H9 (cell line): ENCODE data around the gene GCLM. TPM values are rescaled to one million over a fixed set of nuclear protein-coding genes. Genes with fewer than 3 reads are reported as not detected.
"Not testable (repeated sequence)": the region's sequence is repeated elsewhere in the genome, so short reads cannot be mapped to it uniquely, and the experiment has no call there.

ENCODE experiments used
- DNase-seq: peaks from one replicate; pipeline ENCODE4 v3.0.0-alpha.2; 2017
- H2AFZ ChIP-seq: one replicate; pipeline ENCODE4 v1.6.1; 2013; ENCODE audit warnings: mild to moderate bottlenecking, low read length, control low read depth, moderate library complexity
- H2AK5ac ChIP-seq: 2 replicates; pipeline ENCODE4 v1.6.1; 2013; ENCODE audit warnings: low read length, control low read depth, mixed read lengths; ENCODE audit not compliant: insufficient read length
- H2BK120ac ChIP-seq: one replicate; pipeline ENCODE4 v1.6.1; 2013; ENCODE audit warnings: low read depth, mild to moderate bottlenecking, low read length, control low read depth, inconsistent platforms; ENCODE audit not compliant: poor library complexity, severe bottlenecking
- H2BK12ac ChIP-seq: 2 replicates; pipeline ENCODE4 v1.6.1; 2013; ENCODE audit warnings: low read length, control low read depth, mixed read lengths, low read depth; ENCODE audit not compliant: insufficient read length
- H2BK15ac ChIP-seq: 2 replicates; pipeline ENCODE4 v1.6.1; 2013; ENCODE audit warnings: low read depth, low read length, control low read depth
- H2BK20ac ChIP-seq: one replicate; pipeline ENCODE4 v1.6.1; 2013; ENCODE audit warnings: low read depth, mild to moderate bottlenecking, low read length, control low read depth, inconsistent platforms; ENCODE audit not compliant: poor library complexity, severe bottlenecking
- H2BK5ac ChIP-seq: 2 replicates; pipeline ENCODE4 v1.6.1; 2013; ENCODE audit warnings: low read length, control low read depth, mixed read lengths; ENCODE audit not compliant: insufficient read length
- H3K14ac ChIP-seq: 2 replicates; pipeline ENCODE4 v1.6.1; 2013; ENCODE audit warnings: low read length, control low read depth; ENCODE audit not compliant: insufficient read depth
- H3K18ac ChIP-seq: 2 replicates; pipeline ENCODE4 v1.6.1; 2013; ENCODE audit warnings: low read depth, mild to moderate bottlenecking, mixed read lengths, low read length, control low read depth; ENCODE audit not compliant: insufficient read length
- H3K23ac ChIP-seq: 2 replicates; pipeline ENCODE4 v1.6.1; 2013; ENCODE audit warnings: low read length, control low read depth, mixed read lengths, low read depth; ENCODE audit not compliant: insufficient read length
- H3K23me2 ChIP-seq: 2 replicates; pipeline ENCODE4 v1.6.1; 2013; ENCODE audit warnings: low read depth, mild to moderate bottlenecking, mixed read lengths, low read length, control low read depth; ENCODE audit not compliant: insufficient read length, poor library complexity, severe bottlenecking
- H3K27ac ChIP-seq: 2 replicates; pipeline ENCODE4 v1.5.1; 2013; ENCODE audit warnings: low read length, control low read depth, mixed read lengths, low read depth; ENCODE audit not compliant: insufficient read length
- H3K27me3 ChIP-seq: 2 replicates; pipeline ENCODE4 v1.6.1; 2013; ENCODE audit warnings: low read length, control low read depth, inconsistent platforms; ENCODE audit not compliant: insufficient read depth
- H3K4ac ChIP-seq: 2 replicates; pipeline ENCODE4 v1.6.1; 2013; ENCODE audit warnings: low read depth, mild to moderate bottlenecking, control low read depth, inconsistent platforms, low read length, moderate library complexity
- H3K4me1 ChIP-seq: 2 replicates; pipeline ENCODE4 v1.6.1; 2013; ENCODE audit warnings: low read length, control low read depth, inconsistent platforms; ENCODE audit not compliant: insufficient read depth
- H3K4me2 ChIP-seq: 2 replicates; pipeline ENCODE4 v1.6.1; 2013; ENCODE audit warnings: low read length, control low read depth, mixed read lengths; ENCODE audit not compliant: insufficient read length, insufficient read depth
- H3K56ac ChIP-seq: 2 replicates; pipeline ENCODE4 v1.6.1; 2013; ENCODE audit warnings: low read depth, mild to moderate bottlenecking, mixed read lengths, low read length, control low read depth; ENCODE audit not compliant: insufficient read length
- H3K79me1 ChIP-seq: 2 replicates; pipeline ENCODE4 v1.6.1; 2013; ENCODE audit warnings: low read depth, mild to moderate bottlenecking, moderate library complexity, low read length, control low read depth, inconsistent platforms; ENCODE audit not compliant: insufficient read depth, poor library complexity, severe bottlenecking
- H3K79me2 ChIP-seq: 2 replicates; pipeline ENCODE4 v1.6.1; 2013; ENCODE audit warnings: low read length, control low read depth, inconsistent platforms; ENCODE audit not compliant: insufficient read depth
- H3K9ac ChIP-seq: 2 replicates; pipeline ENCODE4 v1.6.1; 2013; ENCODE audit warnings: low read length, control low read depth, mixed read lengths; ENCODE audit not compliant: insufficient read length; ENCODE audit errors: extremely low read depth
- H3K9me3 ChIP-seq: one replicate; pipeline ENCODE4 v1.6.1; 2013; ENCODE audit warnings: low read depth, low read length, inconsistent platforms; ENCODE audit not compliant: control insufficient read depth
- H3T11ph ChIP-seq: one replicate; pipeline ENCODE4 v1.6.1; 2013; ENCODE audit warnings: mild to moderate bottlenecking, low read length, control low read depth, inconsistent platforms
- H4K20me1 ChIP-seq: one replicate; pipeline ENCODE4 v1.6.1; 2013; ENCODE audit not compliant: control insufficient read depth, insufficient read length, insufficient read depth
- H4K5ac ChIP-seq: 2 replicates; pipeline ENCODE4 v1.6.1; 2013; ENCODE audit warnings: low read depth, mild to moderate bottlenecking, mixed read lengths, low read length, control low read depth; ENCODE audit not compliant: insufficient read length
- H4K8ac ChIP-seq: replicated peaks from 2 replicates; pipeline ENCODE4 v1.6.1; 2013; ENCODE audit warnings: low read length, control low read depth, mixed read lengths, low read depth; ENCODE audit not compliant: insufficient read length
- H4K91ac ChIP-seq: 2 replicates; pipeline ENCODE4 v1.6.1; 2013; ENCODE audit warnings: low read depth, mild to moderate bottlenecking, moderate library complexity, mixed read lengths, low read length, control low read depth; ENCODE audit not compliant: insufficient read length
- H3K27ac Mint-ChIP-seq, 3 experiments: 2 replicates in 2 of 3; 3 replicates in 1 of 3; pipeline ENCODE4 v1.8.0; 2020 to 2021; ENCODE audit warnings: mixed read lengths in 3 of 3, mild to moderate bottlenecking in 1 of 3, moderate library complexity in 1 of 3
- H3K27me3 Mint-ChIP-seq: 2 replicates; pipeline ENCODE4 v1.8.0; 2021; ENCODE audit warnings: low read depth, mild to moderate bottlenecking, moderate library complexity, mixed read lengths
- H3K36me3 Mint-ChIP-seq, 3 experiments: 2 replicates in 2 of 3; 3 replicates in 1 of 3; pipeline ENCODE4 v1.8.0; 2020 to 2021; ENCODE audit warnings: low read depth in 3 of 3, mixed read lengths in 3 of 3; ENCODE audit not compliant: insufficient read depth in 1 of 3
- H3K4me1 Mint-ChIP-seq, 2 experiments: 2 replicates each; pipeline ENCODE4 v1.8.0; 2020; ENCODE audit warnings: mixed read lengths in 2 of 2
- H3K4me3 Mint-ChIP-seq, 2 experiments: 2 replicates in 1 of 2; 3 replicates in 1 of 2; pipeline ENCODE4 v1.8.0; 2020 to 2021; ENCODE audit warnings: mild to moderate bottlenecking in 2 of 2, mixed read lengths in 2 of 2, moderate library complexity in 1 of 2
- H3K9me3 Mint-ChIP-seq, 2 experiments: 2 replicates in 1 of 2; 3 replicates in 1 of 2; pipeline ENCODE4 v1.8.0; 2020; ENCODE audit warnings: mild to moderate bottlenecking in 2 of 2, mixed read lengths in 2 of 2, moderate library complexity in 1 of 2
- WGBS: extraction: QIAGEN DNeasy Blood & Tissue Kit; methylation state at CpG from one replicate; pipeline ENCODE4 v1.1.7; 2013; ENCODE audit warnings: missing lambda C conversion rate, low lambda C conversion rate, mixed read lengths; ENCODE audit not compliant: insufficient read length; ENCODE audit errors: extremely low coverage; 5-methylcytosine and 5-hydroxymethylcytosine counted together
- total RNA-seq: library from RNA; stranded (reverse); gene quantifications from 2 replicates; pipeline ENCODE4 v1.2.1, GENCODE V29; 2021
- TF ChIP-seq, protein P1 (sequence below): fragments of 200-600 bp; sonication (generic); conservative IDR thresholded peaks from 3 replicates; pipeline ENCODE4 v1.8.0; 2021; ENCODE audit warnings: antibody characterized with exemption, mild to moderate bottlenecking

The GCLM gene
- total RNA-seq, 1 experiment from 2014 or later = 14.9 TPM

DNA sequence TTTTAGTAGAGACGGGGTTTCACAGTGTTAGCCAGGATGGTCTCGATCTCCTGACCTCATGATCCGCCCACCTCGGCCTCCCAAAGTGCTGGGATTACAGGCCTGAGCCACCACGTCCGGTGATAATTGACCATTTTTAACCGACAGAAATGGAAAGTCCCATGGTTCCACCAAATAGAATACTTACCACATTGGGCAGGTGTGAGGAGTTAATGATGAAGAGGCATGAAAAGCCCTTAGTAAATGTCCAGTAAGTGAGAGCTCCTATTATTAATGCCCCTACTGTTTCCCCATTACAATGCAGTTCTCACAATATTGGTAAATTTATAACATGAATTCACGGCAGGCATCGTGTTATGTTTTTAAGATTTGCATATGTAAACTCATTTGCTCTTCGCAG, 8.1 kb upstream of the GCLM start:
- Histone ChIP-seq H3K27me3 (no peaks in the 10 kb centered on the region), H2BK12ac (no peak overlapping the region), H3K56ac (no peak overlapping the region), H4K5ac (no peak overlapping the region), H3K9me3 (peaks cover 9% of the 10 kb centered on the region), H3K9ac (no peak overlapping the region), H3K4ac (no peak overlapping the region), H2BK20ac (no peak overlapping the region), H3K23ac (no peak overlapping the region), H2BK5ac (no peak overlapping the region), H3K18ac (no peak overlapping the region), H3K79me1 (no peaks in the 10 kb centered on the region), H2AK5ac (no peak overlapping the region), H2BK15ac (no peak overlapping the region), H4K20me1 (no peaks in the 10 kb centered on the region), H3K4me2 (no peak overlapping the region), H3K23me2 (no peaks in the 10 kb centered on the region), H3K27ac (no peak overlapping the region), H4K91ac (no peak overlapping the region), H4K8ac (no peak overlapping the region), H2BK120ac (no peak overlapping the region), H3T11ph (no peak overlapping the region), H2AFZ (no peak overlapping the region), H3K79me2 (no peaks in the 10 kb centered on the region), H3K14ac (no peak overlapping the region), H3K4me1 (peaks cover 2% of the 10 kb centered on the region; the same call in 1 of the 2 replicates)
- DNase-seq = no peak
- Mint-ChIP-seq H3K4me1 (peaks cover 21 to 23% of the 10 kb centered on the region in 2 experiments), H3K27ac (no peak overlapping the region), H3K36me3 (peaks cover 5 to 20% (median 12%) of the 10 kb centered on the region in 3 experiments), H3K4me3 (no peak overlapping the region; a peak in 1 of 5 replicates), H3K27me3 (peaks cover 5% of the 10 kb centered on the region), H3K9me3 (peaks cover 24 to 27% of the 10 kb centered on the region in 2 experiments)
- no CpG with 5 or more reads among the region's 10 CpGs for WGBS
- TF ChIP-seq, protein P1, sequence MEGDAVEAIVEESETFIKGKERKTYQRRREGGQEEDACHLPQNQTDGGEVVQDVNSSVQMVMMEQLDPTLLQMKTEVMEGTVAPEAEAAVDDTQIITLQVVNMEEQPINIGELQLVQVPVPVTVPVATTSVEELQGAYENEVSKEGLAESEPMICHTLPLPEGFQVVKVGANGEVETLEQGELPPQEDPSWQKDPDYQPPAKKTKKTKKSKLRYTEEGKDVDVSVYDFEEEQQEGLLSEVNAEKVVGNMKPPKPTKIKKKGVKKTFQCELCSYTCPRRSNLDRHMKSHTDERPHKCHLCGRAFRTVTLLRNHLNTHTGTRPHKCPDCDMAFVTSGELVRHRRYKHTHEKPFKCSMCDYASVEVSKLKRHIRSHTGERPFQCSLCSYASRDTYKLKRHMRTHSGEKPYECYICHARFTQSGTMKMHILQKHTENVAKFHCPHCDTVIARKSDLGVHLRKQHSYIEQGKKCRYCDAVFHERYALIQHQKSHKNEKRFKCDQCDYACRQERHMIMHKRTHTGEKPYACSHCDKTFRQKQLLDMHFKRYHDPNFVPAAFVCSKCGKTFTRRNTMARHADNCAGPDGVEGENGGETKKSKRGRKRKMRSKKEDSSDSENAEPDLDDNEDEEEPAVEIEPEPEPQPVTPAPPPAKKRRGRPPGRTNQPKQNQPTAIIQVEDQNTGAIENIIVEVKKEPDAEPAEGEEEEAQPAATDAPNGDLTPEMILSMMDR = no peak

DNA sequence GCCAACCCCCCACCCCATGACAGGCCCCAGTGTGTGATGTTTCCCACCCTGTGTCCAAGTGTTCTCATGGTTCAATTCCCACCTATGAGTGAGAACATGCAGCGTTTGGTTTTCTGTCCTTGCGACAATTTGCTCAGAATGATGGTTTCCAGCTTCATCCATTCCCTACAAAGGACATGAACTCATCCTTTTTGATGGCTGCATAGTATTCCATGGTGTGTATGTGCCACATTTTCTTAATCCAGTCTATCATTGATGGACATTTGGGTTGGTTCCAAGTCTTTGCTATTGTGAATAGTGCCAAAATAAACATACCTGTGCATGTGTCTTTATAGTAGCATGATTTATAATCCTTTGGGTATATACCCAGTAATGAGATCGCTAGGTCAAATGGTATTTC, 1.6 kb upstream of the GCLM start:
- not testable (repeated sequence) for H3K36me3 Mint-ChIP-seq, H2AFZ ChIP-seq, H3K4me3 Mint-ChIP-seq, H2BK12ac ChIP-seq, H4K8ac ChIP-seq, H3K56ac ChIP-seq, H3K9me3 ChIP-seq, H2AK5ac ChIP-seq, H3K79me2 ChIP-seq, H3K18ac ChIP-seq, H3K79me1 ChIP-seq, H3K27ac ChIP-seq, H3K9ac ChIP-seq, H2BK15ac ChIP-seq, H3K23me2 ChIP-seq, H4K20me1 ChIP-seq, H3K4ac ChIP-seq, H3K27me3 ChIP-seq, H2BK20ac ChIP-seq, H3T11ph ChIP-seq, H3K4me2 ChIP-seq, H4K5ac ChIP-seq, H3K4me1 ChIP-seq, H2BK5ac ChIP-seq, DNase-seq, H3K27ac Mint-ChIP-seq, H2BK120ac ChIP-seq, H4K91ac ChIP-seq, H3K14ac ChIP-seq, H3K23ac ChIP-seq
- no CpG with 5 or more reads among the region's 3 CpGs for WGBS
- Mint-ChIP-seq H3K27me3 (peaks cover 12% of the 10 kb centered on the region), H3K4me1 (peaks cover 23 to 30% of the 10 kb centered on the region in 2 experiments), H3K9me3 (peaks cover 17 to 18% of the 10 kb centered on the region in 2 experiments)
